Neural cell (in vitro differentiated cells): ENCODE results near the gene RDH11. TPM values are rescaled to one million over a fixed set of nuclear protein-coding genes. Genes with fewer than 3 reads are reported as not detected.

Source experiments
- H2AFZ ChIP-seq: fragments of 200-600, 300-800 bp; sonication (generic), shearing (Covaris generic); 2 replicates; pipeline ENCODE4 v1.6.0; 2014; ENCODE audit warnings: low read depth, mild to moderate bottlenecking, antibody characterized with exemption, low read length, moderate library complexity
- H3F3A ChIP-seq: fragments of 200-600 bp; shearing (Covaris generic); 2 replicates; pipeline ENCODE4 v1.6.1; 2016; ENCODE audit warnings: mild to moderate bottlenecking, moderate library complexity, mixed read lengths, antibody characterized with exemption, low read length; ENCODE audit not compliant: insufficient read depth, poor library complexity, severe bottlenecking
- H3K27ac ChIP-seq: fragments of 200-600, 300-800 bp; sonication (generic), shearing (Covaris generic); 2 replicates; pipeline ENCODE4 v1.5.1; 2014; ENCODE audit warnings: mild to moderate bottlenecking, low read length, moderate library complexity
- H3K27me3 ChIP-seq: fragments of 300-800, 200-600 bp; sonication (generic), shearing (Covaris generic); 2 replicates; pipeline ENCODE4 v1.6.0; 2014; ENCODE audit warnings: mild to moderate bottlenecking, low read depth, low read length, moderate library complexity; ENCODE audit not compliant: insufficient read depth
- H3K36me3 ChIP-seq: fragments of 300-800, 200-600 bp; sonication (generic), shearing (Covaris generic); 2 replicates; pipeline ENCODE4 v1.5.1; 2014; ENCODE audit warnings: mild to moderate bottlenecking, antibody characterized with exemption, low read length, moderate library complexity; ENCODE audit not compliant: insufficient read depth
- H3K4me2 ChIP-seq: fragments of 300-800, 200-600 bp; sonication (generic), shearing (Covaris generic); 2 replicates; pipeline ENCODE4 v1.6.0; 2014; ENCODE audit warnings: mild to moderate bottlenecking, low read length
- H3K4me3 ChIP-seq: fragments of 300-800, 200-600 bp; sonication (generic), shearing (Covaris generic); 2 replicates; pipeline ENCODE4 v1.5.1; 2014; ENCODE audit warnings: mild to moderate bottlenecking, low read length, moderate library complexity
- H3K79me2 ChIP-seq: fragments of 200-600 bp; shearing (Covaris generic); replicated peaks from 2 replicates; pipeline ENCODE4 v1.6.0; 2014; ENCODE audit warnings: mild to moderate bottlenecking, low read length, moderate library complexity; ENCODE audit not compliant: insufficient read depth
- H3K9ac ChIP-seq: fragments of 300-800, 200-600 bp; sonication (generic), shearing (Covaris generic); 2 replicates; pipeline ENCODE4 v1.6.1; 2016; ENCODE audit warnings: mild to moderate bottlenecking, low read length, mixed read lengths
- H3K9me2 ChIP-seq: fragments of 200-600 bp; shearing (Covaris generic); 2 replicates; pipeline ENCODE4 v1.6.1; 2016; ENCODE audit warnings: mild to moderate bottlenecking, low read length, mixed read lengths; ENCODE audit not compliant: insufficient read depth
- H3K9me3 ChIP-seq: fragments of 200-600, 300-800 bp; sonication (generic), shearing (Covaris generic); 2 replicates; pipeline ENCODE4 v1.6.1; 2016; ENCODE audit warnings: mild to moderate bottlenecking, mixed run types, low read length, moderate library complexity, mixed read lengths
- H4K20me1 ChIP-seq: fragments of 200-600 bp; shearing (Covaris generic); 2 replicates; pipeline ENCODE4 v1.6.1; 2016; ENCODE audit warnings: mild to moderate bottlenecking, mixed run types; ENCODE audit not compliant: insufficient read depth
- MXI1 ChIP-seq: fragments of 450-650 bp; conservative IDR thresholded peaks from 2 replicates; pipeline ENCODE4 v1.6.1; 2014; ENCODE audit warnings: antibody characterized with exemption, mild to moderate bottlenecking; ENCODE audit not compliant: poor library complexity, severe bottlenecking
- RAD21 ChIP-seq: fragments of 450-650 bp; conservative IDR thresholded peaks from 2 replicates; pipeline ENCODE4 v1.6.1; 2014; ENCODE audit warnings: antibody characterized with exemption, mild to moderate bottlenecking, moderate library complexity
- TAF1 ChIP-seq: IDR thresholded peaks from 2 replicates; pipeline ENCODE4 v1.6.1; 2012; ENCODE audit warnings: low read depth
- polyA plus RNA-seq: library from polyadenylated mRNA; depleted of rRNA; stranded (reverse); fragments of >200 nt; gene quantifications from 2 replicates; pipeline ENCODE4 v1.2.3, GENCODE V29; 2014
- TF ChIP-seq, protein P1 (sequence below): fragments of 450-650 bp; IDR thresholded peaks from 2 replicates; pipeline ENCODE4 v1.5.1; 2014; ENCODE audit warnings: antibody characterized with exemption, mild to moderate bottlenecking, moderate library complexity; ENCODE audit not compliant: poor library complexity, severe bottlenecking
- TF ChIP-seq, protein P2 (sequence below): IDR thresholded peaks from 2 replicates; pipeline ENCODE4 v1.6.1; 2012; ENCODE audit warnings: borderline replicate concordance

RDH11 gene
- polyA plus RNA-seq, 1 donor from 2014 or later = 190 TPM

DNA sequence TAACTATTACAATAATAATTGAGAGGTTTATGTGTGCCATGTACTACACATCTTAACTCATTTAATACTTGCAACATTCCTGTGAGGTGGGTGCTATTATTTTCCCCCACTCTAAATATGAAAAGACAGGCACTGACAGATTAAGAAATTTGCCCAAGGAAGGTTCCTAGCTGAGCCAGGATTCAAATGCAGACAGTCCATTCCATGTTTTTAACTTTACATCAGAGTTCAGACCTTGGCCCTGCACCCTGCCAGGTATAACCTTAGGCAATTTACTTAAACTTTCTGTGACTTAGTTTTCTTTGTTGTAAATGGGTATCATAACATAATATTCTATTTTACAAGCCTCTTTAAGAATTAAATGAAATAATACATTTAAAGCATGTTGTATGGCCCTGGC, 32.7 kb upstream of the RDH11 start:
- H3K4me3 ChIP-seq = no peak overlapping the region
- H3K27me3 ChIP-seq = no peaks in the 10 kb centered on the region
- no peaks in the 10 kb centered on the region for H3K36me3 ChIP-seq
- H3K9me3 ChIP-seq = no peaks in the 10 kb centered on the region
- no peak overlapping the region for H3K9ac ChIP-seq
- H3K4me2 ChIP-seq = no peak overlapping the region
- no peaks in the 10 kb centered on the region for H3K9me2 ChIP-seq
- H2AFZ ChIP-seq = no peak overlapping the region
- H3F3A ChIP-seq = no peaks in the 10 kb centered on the region
- TF ChIP-seq, protein P1, sequence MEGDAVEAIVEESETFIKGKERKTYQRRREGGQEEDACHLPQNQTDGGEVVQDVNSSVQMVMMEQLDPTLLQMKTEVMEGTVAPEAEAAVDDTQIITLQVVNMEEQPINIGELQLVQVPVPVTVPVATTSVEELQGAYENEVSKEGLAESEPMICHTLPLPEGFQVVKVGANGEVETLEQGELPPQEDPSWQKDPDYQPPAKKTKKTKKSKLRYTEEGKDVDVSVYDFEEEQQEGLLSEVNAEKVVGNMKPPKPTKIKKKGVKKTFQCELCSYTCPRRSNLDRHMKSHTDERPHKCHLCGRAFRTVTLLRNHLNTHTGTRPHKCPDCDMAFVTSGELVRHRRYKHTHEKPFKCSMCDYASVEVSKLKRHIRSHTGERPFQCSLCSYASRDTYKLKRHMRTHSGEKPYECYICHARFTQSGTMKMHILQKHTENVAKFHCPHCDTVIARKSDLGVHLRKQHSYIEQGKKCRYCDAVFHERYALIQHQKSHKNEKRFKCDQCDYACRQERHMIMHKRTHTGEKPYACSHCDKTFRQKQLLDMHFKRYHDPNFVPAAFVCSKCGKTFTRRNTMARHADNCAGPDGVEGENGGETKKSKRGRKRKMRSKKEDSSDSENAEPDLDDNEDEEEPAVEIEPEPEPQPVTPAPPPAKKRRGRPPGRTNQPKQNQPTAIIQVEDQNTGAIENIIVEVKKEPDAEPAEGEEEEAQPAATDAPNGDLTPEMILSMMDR = no peak
- TF ChIP-seq, protein P2, sequence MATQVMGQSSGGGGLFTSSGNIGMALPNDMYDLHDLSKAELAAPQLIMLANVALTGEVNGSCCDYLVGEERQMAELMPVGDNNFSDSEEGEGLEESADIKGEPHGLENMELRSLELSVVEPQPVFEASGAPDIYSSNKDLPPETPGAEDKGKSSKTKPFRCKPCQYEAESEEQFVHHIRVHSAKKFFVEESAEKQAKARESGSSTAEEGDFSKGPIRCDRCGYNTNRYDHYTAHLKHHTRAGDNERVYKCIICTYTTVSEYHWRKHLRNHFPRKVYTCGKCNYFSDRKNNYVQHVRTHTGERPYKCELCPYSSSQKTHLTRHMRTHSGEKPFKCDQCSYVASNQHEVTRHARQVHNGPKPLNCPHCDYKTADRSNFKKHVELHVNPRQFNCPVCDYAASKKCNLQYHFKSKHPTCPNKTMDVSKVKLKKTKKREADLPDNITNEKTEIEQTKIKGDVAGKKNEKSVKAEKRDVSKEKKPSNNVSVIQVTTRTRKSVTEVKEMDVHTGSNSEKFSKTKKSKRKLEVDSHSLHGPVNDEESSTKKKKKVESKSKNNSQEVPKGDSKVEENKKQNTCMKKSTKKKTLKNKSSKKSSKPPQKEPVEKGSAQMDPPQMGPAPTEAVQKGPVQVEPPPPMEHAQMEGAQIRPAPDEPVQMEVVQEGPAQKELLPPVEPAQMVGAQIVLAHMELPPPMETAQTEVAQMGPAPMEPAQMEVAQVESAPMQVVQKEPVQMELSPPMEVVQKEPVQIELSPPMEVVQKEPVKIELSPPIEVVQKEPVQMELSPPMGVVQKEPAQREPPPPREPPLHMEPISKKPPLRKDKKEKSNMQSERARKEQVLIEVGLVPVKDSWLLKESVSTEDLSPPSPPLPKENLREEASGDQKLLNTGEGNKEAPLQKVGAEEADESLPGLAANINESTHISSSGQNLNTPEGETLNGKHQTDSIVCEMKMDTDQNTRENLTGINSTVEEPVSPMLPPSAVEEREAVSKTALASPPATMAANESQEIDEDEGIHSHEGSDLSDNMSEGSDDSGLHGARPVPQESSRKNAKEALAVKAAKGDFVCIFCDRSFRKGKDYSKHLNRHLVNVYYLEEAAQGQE = no peak
- TF ChIP-seq RAD21 = no peak
- no peaks in the 10 kb centered on the region for H3K79me2 ChIP-seq
- H4K20me1 ChIP-seq = no peaks in the 10 kb centered on the region
- H3K27ac ChIP-seq = no peak overlapping the region

DNA sequence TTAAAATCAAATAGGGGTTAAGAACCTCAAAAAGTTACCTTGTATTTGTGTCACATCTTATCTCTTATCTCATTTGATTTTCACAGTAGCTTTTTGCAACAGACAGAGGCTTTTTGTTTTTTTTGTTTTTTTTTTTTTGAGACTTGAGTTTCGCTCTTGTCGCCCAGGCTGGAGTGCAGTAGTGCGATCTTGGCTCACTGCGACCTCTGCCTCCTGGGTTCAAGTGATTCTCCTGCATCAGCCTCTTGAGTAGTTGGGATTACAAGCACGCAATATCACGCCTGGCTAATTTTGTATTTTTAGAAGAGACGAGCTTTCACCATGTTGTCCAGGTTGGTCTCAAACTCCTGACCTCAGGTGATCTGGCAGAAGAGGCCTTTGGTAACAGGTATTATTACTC, 31.8 kb upstream of the RDH11 start:
- no peaks in the 10 kb centered on the region for H3K9me2 ChIP-seq
- H3K79me2 ChIP-seq = no peaks in the 10 kb centered on the region
- no peaks in the 10 kb centered on the region for H3K36me3 ChIP-seq
- H3K4me2 ChIP-seq = no peak overlapping the region
- no peak overlapping the region for H3K4me3 ChIP-seq
- no peak overlapping the region for H3K9ac ChIP-seq
- H3F3A ChIP-seq = no peaks in the 10 kb centered on the region
- no peak overlapping the region for H2AFZ ChIP-seq
- H4K20me1 ChIP-seq = no peaks in the 10 kb centered on the region
- TF ChIP-seq TAF1 (no peak), MXI1 (no peak)
- TF ChIP-seq, protein P1 = no peak
- TF ChIP-seq, protein P2 = no peak
- H3K27me3 ChIP-seq = no peaks in the 10 kb centered on the region
- no peak overlapping the region for H3K27ac ChIP-seq
- H3K9me3 ChIP-seq = no peaks in the 10 kb centered on the region
